ENCODE measurements around the gene SLC28A2.
"Not testable (repeated sequence)": the region's sequence is repeated elsewhere in the genome, so short reads cannot be mapped to it uniquely, and the experiment has no call there.

The SLC28A2 gene, protein sequence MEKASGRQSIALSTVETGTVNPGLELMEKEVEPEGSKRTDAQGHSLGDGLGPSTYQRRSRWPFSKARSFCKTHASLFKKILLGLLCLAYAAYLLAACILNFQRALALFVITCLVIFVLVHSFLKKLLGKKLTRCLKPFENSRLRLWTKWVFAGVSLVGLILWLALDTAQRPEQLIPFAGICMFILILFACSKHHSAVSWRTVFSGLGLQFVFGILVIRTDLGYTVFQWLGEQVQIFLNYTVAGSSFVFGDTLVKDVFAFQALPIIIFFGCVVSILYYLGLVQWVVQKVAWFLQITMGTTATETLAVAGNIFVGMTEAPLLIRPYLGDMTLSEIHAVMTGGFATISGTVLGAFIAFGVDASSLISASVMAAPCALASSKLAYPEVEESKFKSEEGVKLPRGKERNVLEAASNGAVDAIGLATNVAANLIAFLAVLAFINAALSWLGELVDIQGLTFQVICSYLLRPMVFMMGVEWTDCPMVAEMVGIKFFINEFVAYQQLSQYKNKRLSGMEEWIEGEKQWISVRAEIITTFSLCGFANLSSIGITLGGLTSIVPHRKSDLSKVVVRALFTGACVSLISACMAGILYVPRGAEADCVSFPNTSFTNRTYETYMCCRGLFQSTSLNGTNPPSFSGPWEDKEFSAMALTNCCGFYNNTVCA

DNA sequence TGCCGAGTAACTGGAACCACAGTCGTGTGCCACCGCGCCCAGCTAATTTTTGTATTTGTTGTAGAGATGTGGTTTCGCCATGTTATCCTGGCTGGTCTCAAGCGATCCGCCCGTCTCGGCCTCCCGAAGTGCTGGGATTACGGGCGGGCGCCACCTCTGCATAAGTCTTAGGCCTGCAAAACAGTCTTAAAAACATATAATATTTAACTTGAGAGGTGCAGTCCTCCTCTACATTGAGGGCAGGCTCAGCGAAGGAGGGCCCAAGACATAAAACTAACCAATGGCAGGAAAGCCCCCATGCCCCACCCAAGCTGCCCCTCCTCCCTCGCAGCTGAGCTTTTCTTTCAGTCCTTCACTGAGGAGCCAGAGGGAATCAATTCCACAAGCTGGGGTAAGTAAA, at the start of gene SLC28A2:
Gene SLC28A2, plus strand, starts transcription at position 347 of the 400 bp plus-strand sequence. CDS start 982 bp downstream, outside the sequence.
- DNase-seq, result no peak

- no peak for DNase-seq
Observed at GRCh38 chr15:45203182-45203581, 48.9 kb upstream of the SLC28A2 start.

- DNase-seq, result peak; percentile 59 to 64
Observed at GRCh38 chr15:45205192-45205591, 46.8 kb upstream of the SLC28A2 start.

DNA sequence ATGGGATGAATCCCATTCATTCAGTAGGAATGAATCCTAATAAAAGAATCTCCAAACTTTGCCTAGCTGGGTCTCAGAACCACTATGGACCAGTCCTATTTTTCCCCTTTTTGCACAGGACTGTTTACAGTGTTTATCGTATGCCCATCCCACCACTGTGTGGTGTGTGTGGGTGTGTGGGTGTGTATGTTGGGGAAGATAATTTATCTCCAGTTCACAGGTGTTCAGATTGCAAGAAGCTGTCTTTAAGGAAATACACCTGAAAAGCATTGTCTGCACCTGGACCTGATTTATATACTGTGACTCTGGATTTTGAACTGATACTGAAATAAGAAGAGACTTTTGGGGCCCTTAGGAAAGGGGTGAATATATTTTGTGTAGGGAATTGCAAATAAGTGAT, 39.5 kb upstream of the SLC28A2 start:
- no peak for DNase-seq

DNA sequence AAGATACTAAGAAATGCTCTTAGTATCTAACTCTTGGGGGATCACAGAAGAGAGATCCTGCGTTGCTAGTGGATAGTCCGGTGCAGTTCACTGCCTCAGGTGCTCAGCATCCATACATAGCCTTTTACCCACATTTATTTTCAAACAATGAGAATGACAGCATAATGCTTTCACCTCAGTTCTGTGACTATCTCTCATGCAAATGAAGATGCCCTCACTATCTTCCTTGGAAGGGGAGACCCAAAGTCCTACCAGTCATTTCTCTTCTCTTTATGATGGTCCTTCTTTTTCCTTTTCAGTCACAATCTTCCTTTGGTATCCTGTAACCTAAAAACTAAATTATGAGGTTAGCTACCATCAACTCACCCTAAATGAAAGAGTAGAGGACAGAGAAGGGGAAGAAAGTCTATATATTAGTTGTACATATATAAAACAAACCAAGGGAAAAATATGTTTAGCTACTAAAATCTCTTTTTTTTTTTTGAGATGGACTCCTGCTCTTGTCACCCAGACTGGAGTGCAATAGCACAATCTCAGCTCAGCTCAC, 30.9 kb upstream of the SLC28A2 start:
- DNase-seq, result no peak

DNA sequence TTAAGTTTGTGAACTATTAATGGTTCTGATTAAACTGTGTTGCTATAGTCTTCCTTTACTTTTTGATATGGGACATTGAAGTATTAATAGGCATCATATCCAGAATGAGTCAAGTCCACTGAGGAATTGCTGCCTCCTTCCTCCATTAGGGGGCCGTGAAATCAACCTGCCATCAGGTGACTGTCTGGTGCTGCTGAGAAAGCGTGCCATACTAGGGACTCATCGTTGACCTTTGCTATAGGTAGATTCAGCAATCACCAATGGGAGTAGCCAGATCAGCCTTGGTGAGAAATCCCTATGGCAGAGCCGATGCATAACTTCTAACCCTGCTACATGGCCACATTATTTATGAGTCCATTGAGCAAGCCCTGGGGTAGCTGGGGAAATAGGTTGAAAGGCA, 30.1 kb upstream of the SLC28A2 start:
- DNase-seq, result no peak

GRCh38 chr15:45224621-45225217, 27.3 kb upstream of the SLC28A2 start:
- no peak for DNase-seq

- DNase-seq, result no peak
Observed at GRCh38 chr15:45225506-45226273, 26.3 kb upstream of the SLC28A2 start.

GRCh38 chr15:45228931-45229330, 23.1 kb upstream of the SLC28A2 start:
- DNase-seq, result no peak

- no peak for DNase-seq
Observed at GRCh38 chr15:45230245-45230965, 21.6 kb upstream of the SLC28A2 start.

- no peak for DNase-seq
Observed at GRCh38 chr15:45231132-45231531, 20.9 kb upstream of the SLC28A2 start.

DNA sequence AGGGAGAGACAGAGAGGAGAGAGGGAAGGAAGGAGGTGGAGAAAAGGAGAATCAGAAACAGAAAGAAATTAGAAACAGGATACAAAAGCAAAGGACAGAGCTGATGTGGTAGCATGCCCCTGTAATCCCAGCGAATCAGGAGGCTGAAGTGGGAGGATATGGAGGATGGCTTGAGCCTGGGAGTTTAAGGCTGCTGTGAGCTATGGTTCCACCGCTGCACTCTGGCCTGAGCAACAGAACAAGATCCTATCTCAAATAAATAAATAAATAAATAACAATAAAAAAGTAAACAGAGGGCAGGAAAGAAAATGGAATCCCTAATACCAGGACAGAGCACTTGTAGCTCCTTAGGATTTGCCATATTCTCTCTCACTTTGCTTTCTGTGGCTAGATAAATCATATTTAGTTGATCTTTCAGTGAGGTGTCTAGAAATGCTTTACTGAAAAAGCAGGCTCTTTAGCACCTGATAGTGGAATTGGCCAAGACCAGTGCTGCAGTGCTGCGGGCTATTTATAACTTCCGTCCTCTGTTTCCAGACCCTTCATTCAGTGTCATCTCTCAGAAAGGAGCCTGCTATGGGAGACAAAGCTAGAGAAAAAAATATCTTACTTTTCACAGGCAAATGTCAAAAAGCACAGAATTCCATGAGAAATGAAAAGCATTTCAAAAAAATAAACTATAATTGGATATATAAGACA, 20.0 kb upstream of the SLC28A2 start:
- no peak for DNase-seq

- no peak for DNase-seq
Observed at GRCh38 chr15:45234562-45235235, 17.3 kb upstream of the SLC28A2 start.

DNA sequence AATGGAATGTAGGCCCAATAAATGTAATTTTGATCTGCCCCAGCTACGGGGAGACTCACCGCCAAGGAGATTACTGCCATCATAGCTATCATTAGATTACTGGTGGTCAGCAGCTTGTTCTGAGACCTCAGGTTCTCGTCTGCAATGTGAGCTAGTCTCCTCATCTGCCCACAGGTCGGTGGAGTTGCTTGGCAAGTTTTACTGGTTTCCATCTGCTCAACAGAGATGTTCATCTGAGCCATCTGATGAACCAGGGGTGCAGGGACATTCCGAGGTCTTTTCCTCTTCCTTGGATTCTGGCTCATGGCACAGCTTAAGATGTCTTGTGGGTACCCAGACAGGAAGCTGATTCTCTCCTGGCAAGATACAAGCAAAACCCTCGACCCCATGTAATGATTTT, 15.2 kb upstream of the SLC28A2 start:
- not testable (repeated sequence) for DNase-seq

GRCh38 chr15:45242289-45242688, 9.7 kb upstream of the SLC28A2 start:
- DNase-seq, result no peak

- DNase-seq, result no peak
Observed at GRCh38 chr15:45249125-45249780, 2.8 kb upstream of the SLC28A2 start.

DNA sequence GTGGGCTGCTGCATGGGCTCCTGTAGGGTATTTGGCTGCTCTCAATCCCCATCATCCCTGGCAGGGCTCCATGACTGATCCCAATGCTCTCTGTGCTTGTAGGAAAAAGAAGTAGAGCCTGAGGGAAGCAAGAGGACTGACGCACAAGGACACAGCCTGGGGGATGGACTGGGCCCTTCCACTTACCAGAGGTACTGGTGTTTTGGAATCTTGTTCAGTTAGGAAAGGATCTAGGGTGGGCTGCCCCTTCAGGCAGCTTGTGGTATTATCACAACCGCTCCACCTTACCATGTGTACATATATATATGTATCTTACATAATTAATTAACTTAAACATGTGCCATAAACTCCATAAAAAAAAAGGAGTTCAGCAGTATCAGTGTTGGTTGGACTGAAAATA, 1.3 kb downstream of the SLC28A2 start:
- no peak for DNase-seq

DNA sequence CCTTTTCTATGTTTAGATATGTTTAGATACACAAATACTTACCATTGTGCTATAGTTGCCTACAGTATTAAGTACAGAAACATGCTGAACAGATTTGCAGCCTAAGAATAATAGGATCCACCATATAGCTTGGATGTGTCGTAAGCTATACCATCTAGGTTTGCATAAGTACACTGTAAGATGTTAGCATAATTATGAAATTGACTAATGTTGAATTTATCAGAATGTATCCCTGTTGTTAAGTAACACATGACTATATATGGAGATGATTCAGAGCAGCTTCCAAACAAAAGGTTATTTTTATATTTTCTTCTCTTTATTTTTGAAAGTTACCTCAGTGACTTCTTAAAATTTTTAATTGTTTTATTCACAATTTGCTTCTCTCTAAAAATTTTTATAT, 2.4 kb downstream of the SLC28A2 start:
- DNase-seq, result no peak

GRCh38 chr15:45254824-45255223, 2.8 kb downstream of the SLC28A2 start:
- not testable (repeated sequence) for DNase-seq

- no peak for DNase-seq
Observed at GRCh38 chr15:45259796-45260195, 7.8 kb downstream of the SLC28A2 start.
